ENCODE measurements around the gene RASGEF1B. TPM values are rescaled to one million over a fixed set of nuclear protein-coding genes. Genes with fewer than 3 reads are reported as not detected.

The RASGEF1B gene
- polyA plus RNA-seq, 2 of the 4 experiments (the other 2 are of a cell fraction): 0.16 TPM; not detected in 1

GRCh38 chr4:81431971-81432370 lies 39.7 kb downstream of the RASGEF1B start:
- Histone ChIP-seq H3K9me3 (no peaks in the 10 kb centered on the region), H3K4me2 (no peak overlapping the region), H3K4me3 (no peak overlapping the region), H3K4me1 (no peaks in the 10 kb centered on the region), H3K27ac (no peak overlapping the region)
- ATAC-seq (no peak), FAIRE-seq (no peak), DNase-seq (ENCODE audit: low read depth in 1 of 2, low spot score in 1 of 2) (no peak)
- no peak for TF ChIP-seq CHD2 (IDR thresholded peaks at IDR 0.05; ENCODE audit: low read length, partially characterized antibody)
- no peak for TF ChIP-seq REST (IDR thresholded peaks at IDR 0.05)
- TF ChIP-seq RAD21 (conservative IDR thresholded peaks at IDR 0.05 in 1 of 2, IDR thresholded peaks at IDR 0.05 in 1 of 2): no peak
- no peak for TF ChIP-seq POLR2A (IDR thresholded peaks at IDR 0.05; ENCODE audit: low read length)
- TF ChIP-seq EP300 (IDR thresholded peaks at IDR 0.05): no peak
- no peak for TF ChIP-seq MAFK (IDR thresholded peaks at IDR 0.05; ENCODE audit: partially characterized antibody)
- TF ChIP-seq FOSB (CRISPR knock-in tag; IDR thresholded peaks at IDR 0.05): no peak
- 68% methylated on average over 1 of the region's 1 CpG for WGBS (ENCODE audit: missing lambda C conversion rate)
- ChIA-PET CTCF (no interaction called here), POLR2A (no interaction called here)

GRCh38 chr4:81429607-81430006 lies 42.1 kb downstream of the RASGEF1B start:
- no peak for FAIRE-seq
- H3K9me3 ChIP-seq: no peaks in the 10 kb centered on the region
- POLR2A ChIA-PET: no interaction called here
- DNase-seq (ENCODE audit: low read depth in 1 of 2, low spot score in 1 of 2): no peak
- no peak overlapping the region for H3K27ac ChIP-seq
- WGBS (ENCODE audit: missing lambda C conversion rate): 73% methylated on average over 22 of the region's 25 CpGs
- H3K4me1 ChIP-seq: no peaks in the 10 kb centered on the region
- no peak for ATAC-seq
- H3K4me3 ChIP-seq: no peak overlapping the region
- CTCF ChIA-PET: no interaction called here
- TF ChIP-seq EP300 (IDR thresholded peaks at IDR 0.05) (no peak), HOXA7 (CRISPR knock-in tag; IDR thresholded peaks at IDR 0.05) (no peak), CBX2 (IDR thresholded peaks at IDR 0.05; ENCODE audit: borderline replicate concordance, low read depth) (no peak), PHF8 (IDR thresholded peaks at IDR 0.05; ENCODE audit: borderline replicate concordance, low read depth) (no peak), HOXB13 (CRISPR knock-in tag; IDR thresholded peaks at IDR 0.05; ENCODE audit: low read depth) (no peak), NR3C1 (IDR thresholded peaks at IDR 0.05) (no peak), GATA3 (IDR thresholded peaks at IDR 0.05; ENCODE audit: borderline replicate concordance) (no peak), FOSL2 (IDR thresholded peaks at IDR 0.05) (no peak), FOSL2 (CRISPR knock-in tag; IDR thresholded peaks at IDR 0.05) (no peak), POLR2A (IDR thresholded peaks at IDR 0.05; ENCODE audit: low read length) (no peak), PBX3 (IDR thresholded peaks at IDR 0.05) (no peak), SMC3 (IDR thresholded peaks at IDR 0.05) (no peak), TP53 (CRISPR knock-in tag; IDR thresholded peaks at IDR 0.05) (no peak), MAX (IDR thresholded peaks at IDR 0.05) (no peak), EHF (CRISPR knock-in tag; IDR thresholded peaks at IDR 0.05) (no peak)
- H3K4me2 ChIP-seq: no peak overlapping the region

GRCh38 chr4:81429031-81429430 lies 42.7 kb downstream of the RASGEF1B start:
- CTCF ChIA-PET: interaction anchor here (0.9 kb wide), 1 partner anchor 14 kb away, joined by 3 read pairs; no protein-coding TSS in a partner anchor
- DNase-seq (ENCODE audit: low read depth in 1 of 2, low spot score in 1 of 2) (no peak), ATAC-seq (no peak), FAIRE-seq (no peak)
- H3K4me3 ChIP-seq: no peak overlapping the region
- H3K27ac ChIP-seq: no peak overlapping the region
- no peaks in the 10 kb centered on the region for H3K9me3 ChIP-seq
- no peaks in the 10 kb centered on the region for H3K4me1 ChIP-seq
- no peak overlapping the region for H3K4me2 ChIP-seq
- POLR2A ChIA-PET: no interaction called here
- 31% methylated on average over 6 of the region's 6 CpGs for WGBS (ENCODE audit: missing lambda C conversion rate)
- no peak for TF ChIP-seq SREBF2 (IDR thresholded peaks at IDR 0.05)
- TF ChIP-seq E2F6 (IDR thresholded peaks at IDR 0.05; ENCODE audit: borderline replicate concordance, low read depth): no peak
- TF ChIP-seq HEYL (CRISPR knock-in tag; IDR thresholded peaks at IDR 0.05): no peak
- TF ChIP-seq ZC3H11A (IDR thresholded peaks at IDR 0.05): no peak
- no peak for TF ChIP-seq RARB (CRISPR knock-in tag; IDR thresholded peaks at IDR 0.05)
- TF ChIP-seq HOXA7 (CRISPR knock-in tag; IDR thresholded peaks at IDR 0.05): no peak
- no peak for TF ChIP-seq CBX8 (IDR thresholded peaks at IDR 0.05)
- no peak for TF ChIP-seq HMGXB4 (CRISPR knock-in tag; IDR thresholded peaks at IDR 0.05; ENCODE audit: borderline replicate concordance)
- TF ChIP-seq MAZ (IDR thresholded peaks at IDR 0.05; ENCODE audit: borderline replicate concordance, low read depth, low read length): no peak
- TF ChIP-seq USF2 (IDR thresholded peaks at IDR 0.05): no peak
- TF ChIP-seq RFX5 (IDR thresholded peaks at IDR 0.05): no peak
- TF ChIP-seq MAFK (IDR thresholded peaks at IDR 0.05; ENCODE audit: partially characterized antibody): no peak

All from A549 (cell line).